Measurements from ENCODE around the gene OAF. TPM values are rescaled to one million over a fixed set of nuclear protein-coding genes. Genes with fewer than 3 reads are reported as not detected.

The OAF gene
- total RNA-seq, 1 donor from 2014 or later = 6.6 TPM

DNA sequence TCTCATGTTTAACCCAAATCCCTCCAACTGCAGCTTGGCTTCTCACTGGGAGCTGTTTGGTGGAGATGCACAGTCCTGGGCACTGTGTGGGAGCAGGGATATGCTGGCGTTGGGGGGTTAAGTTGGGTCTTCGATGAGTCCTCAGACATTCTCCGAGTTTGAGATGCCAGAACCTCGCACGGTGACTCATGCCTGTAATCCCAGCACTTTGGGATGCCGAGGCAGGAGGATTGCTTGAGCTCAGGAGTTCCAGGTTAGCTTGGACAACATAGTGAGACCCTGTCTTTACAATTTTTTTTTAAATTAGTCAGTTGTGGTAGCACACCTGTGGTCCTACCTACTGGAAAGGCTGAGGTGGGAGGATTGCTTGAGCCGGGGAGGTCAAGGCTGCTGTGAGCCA, 49.8 kb downstream of the OAF start:
- no peaks in the 10 kb centered on the region for H3K36me3 Mint-ChIP-seq (ENCODE audit: insufficient read depth)
- H3K27me3 Mint-ChIP-seq = peaks cover 65% of the 10 kb centered on the region
- no peak overlapping the region for H3K27ac Mint-ChIP-seq
- H3K4me1 Mint-ChIP-seq (ENCODE audit: low read depth) = peaks cover 3% of the 10 kb centered on the region
- TF ChIP-seq, protein P1, sequence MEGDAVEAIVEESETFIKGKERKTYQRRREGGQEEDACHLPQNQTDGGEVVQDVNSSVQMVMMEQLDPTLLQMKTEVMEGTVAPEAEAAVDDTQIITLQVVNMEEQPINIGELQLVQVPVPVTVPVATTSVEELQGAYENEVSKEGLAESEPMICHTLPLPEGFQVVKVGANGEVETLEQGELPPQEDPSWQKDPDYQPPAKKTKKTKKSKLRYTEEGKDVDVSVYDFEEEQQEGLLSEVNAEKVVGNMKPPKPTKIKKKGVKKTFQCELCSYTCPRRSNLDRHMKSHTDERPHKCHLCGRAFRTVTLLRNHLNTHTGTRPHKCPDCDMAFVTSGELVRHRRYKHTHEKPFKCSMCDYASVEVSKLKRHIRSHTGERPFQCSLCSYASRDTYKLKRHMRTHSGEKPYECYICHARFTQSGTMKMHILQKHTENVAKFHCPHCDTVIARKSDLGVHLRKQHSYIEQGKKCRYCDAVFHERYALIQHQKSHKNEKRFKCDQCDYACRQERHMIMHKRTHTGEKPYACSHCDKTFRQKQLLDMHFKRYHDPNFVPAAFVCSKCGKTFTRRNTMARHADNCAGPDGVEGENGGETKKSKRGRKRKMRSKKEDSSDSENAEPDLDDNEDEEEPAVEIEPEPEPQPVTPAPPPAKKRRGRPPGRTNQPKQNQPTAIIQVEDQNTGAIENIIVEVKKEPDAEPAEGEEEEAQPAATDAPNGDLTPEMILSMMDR (IDR thresholded peaks at IDR 0.05; ENCODE audit: unreplicated experiment) = no peak
- H3K9me3 Mint-ChIP-seq (ENCODE audit: low read depth) = no peaks in the 10 kb centered on the region
- DNase-seq (ENCODE audit: low spot score, unreplicated experiment) = no peak
- H3K4me3 Mint-ChIP-seq (ENCODE audit: low read depth) = no peak overlapping the region

DNA sequence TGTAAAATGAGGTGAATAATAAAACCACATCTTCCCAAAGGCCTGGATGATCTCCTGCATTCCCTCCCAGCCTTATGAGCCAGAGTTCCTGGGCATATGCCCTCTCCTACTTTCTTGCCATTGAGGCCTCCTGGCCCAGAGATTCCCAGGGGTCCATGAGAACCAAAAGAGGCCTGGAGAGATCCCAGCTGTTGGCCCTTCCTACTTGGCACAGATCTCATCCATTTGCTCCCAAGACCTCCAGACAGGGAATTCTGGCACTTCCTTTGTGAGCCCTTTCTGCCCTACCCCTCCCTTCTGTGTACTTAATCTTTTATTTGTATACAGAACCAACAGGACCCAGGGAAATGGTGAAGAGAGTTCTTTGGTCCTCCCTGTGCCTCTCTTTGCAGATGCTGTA, 50.5 kb downstream of the OAF start:
- Mint-ChIP-seq H3K9me3 (ENCODE audit: low read depth) (no peaks in the 10 kb centered on the region), H3K4me3 (ENCODE audit: low read depth) (no peak overlapping the region), H3K27me3 (peaks cover 65% of the 10 kb centered on the region), H3K4me1 (ENCODE audit: low read depth) (no peaks in the 10 kb centered on the region), H3K27ac (no peak overlapping the region), H3K36me3 (ENCODE audit: insufficient read depth) (no peaks in the 10 kb centered on the region)
- DNase-seq (ENCODE audit: low spot score, unreplicated experiment) = no peak
- TF ChIP-seq, protein P1 (IDR thresholded peaks at IDR 0.05; ENCODE audit: unreplicated experiment) = no peak

DNA sequence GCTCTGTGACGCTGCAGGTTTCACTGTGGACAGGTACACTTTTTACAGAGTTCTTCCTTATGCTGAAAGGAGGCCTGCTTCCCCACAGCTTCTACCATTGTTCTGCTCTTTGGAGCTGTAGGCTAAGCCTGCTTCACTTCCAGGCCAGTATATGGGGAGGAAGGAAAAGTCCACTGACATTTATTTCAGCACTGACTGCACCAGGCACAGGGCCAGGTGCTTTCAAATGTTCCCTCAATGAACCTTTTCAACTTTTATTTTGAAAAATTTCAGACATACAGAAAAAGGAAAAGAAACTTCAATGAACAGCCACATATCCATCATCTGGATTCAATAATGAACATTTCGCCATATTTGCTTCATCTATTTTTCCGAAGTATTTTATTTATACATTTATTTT, 51.1 kb downstream of the OAF start:
- H3K36me3 Mint-ChIP-seq (ENCODE audit: insufficient read depth) = no peaks in the 10 kb centered on the region
- H3K9me3 Mint-ChIP-seq (ENCODE audit: low read depth) = no peaks in the 10 kb centered on the region
- DNase-seq (ENCODE audit: low spot score, unreplicated experiment) = no peak
- no peak overlapping the region for H3K4me3 Mint-ChIP-seq (ENCODE audit: low read depth)
- H3K27ac Mint-ChIP-seq = no peak overlapping the region
- peaks cover 65% of the 10 kb centered on the region for H3K27me3 Mint-ChIP-seq
- TF ChIP-seq, protein P1 (IDR thresholded peaks at IDR 0.05; ENCODE audit: unreplicated experiment) = no peak
- no peaks in the 10 kb centered on the region for H3K4me1 Mint-ChIP-seq (ENCODE audit: low read depth)

DNA sequence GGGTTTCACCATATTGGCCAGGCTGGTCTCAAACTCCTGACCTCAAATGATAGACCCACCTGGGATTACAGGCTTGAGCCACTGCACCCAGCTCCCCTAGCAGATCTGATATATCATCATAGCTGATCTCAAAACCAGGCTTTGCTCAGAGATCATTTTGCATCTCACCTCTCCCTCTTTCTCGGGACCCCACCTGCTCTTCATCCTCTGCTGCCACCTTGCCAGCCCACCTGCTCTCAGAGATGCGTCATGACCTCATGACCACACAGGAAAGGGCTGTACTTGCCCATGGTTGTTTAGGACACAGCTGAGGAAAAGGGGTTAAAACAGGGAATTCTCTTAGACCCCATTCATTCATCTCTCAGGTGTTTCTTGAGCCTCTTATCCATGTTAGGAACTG, 56.5 kb downstream of the OAF start:
- DNase-seq (ENCODE audit: low spot score, unreplicated experiment) = no peak
- Mint-ChIP-seq H3K27ac (no peak overlapping the region), H3K27me3 (peaks cover 47% of the 10 kb centered on the region), H3K36me3 (ENCODE audit: insufficient read depth) (no peaks in the 10 kb centered on the region), H3K4me1 (ENCODE audit: low read depth) (no peaks in the 10 kb centered on the region), H3K4me3 (ENCODE audit: low read depth) (no peak overlapping the region), H3K9me3 (ENCODE audit: low read depth) (no peaks in the 10 kb centered on the region)
- TF ChIP-seq, protein P1 (IDR thresholded peaks at IDR 0.05; ENCODE audit: unreplicated experiment) = no peak

DNA sequence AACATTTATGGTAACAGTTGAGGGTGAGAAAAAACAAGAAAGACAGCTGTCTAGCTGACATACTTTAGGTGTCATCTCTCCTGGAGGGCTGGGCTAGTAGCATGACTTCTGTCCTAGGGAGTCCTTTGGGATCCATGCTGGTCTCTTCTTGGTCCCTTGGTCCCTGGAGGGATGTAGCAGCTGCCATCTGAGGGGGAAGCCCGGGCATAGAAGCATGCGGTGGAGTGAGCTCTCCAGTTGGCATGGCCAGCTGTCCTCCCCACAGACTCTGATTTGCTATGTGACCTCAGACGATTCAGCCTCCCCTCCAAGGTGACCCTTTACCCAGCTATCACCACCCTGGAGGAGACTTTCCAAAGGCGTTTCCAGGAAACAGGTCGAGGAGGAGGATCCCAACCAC, 57.9 kb downstream of the OAF start:
- DNase-seq (ENCODE audit: low spot score, unreplicated experiment) = no peak
- Mint-ChIP-seq H3K36me3 (ENCODE audit: insufficient read depth) (no peaks in the 10 kb centered on the region), H3K27me3 (peaks cover 43% of the 10 kb centered on the region), H3K27ac (no peak overlapping the region), H3K4me1 (ENCODE audit: low read depth) (no peaks in the 10 kb centered on the region), H3K4me3 (ENCODE audit: low read depth) (no peak overlapping the region), H3K9me3 (ENCODE audit: low read depth) (no peaks in the 10 kb centered on the region)
- TF ChIP-seq, protein P1 (IDR thresholded peaks at IDR 0.05; ENCODE audit: unreplicated experiment) = no peak
